ENCODE results near the gene BIN2. TPM values are rescaled to one million over a fixed set of nuclear protein-coding genes. Genes with fewer than 3 reads are reported as not detected.
A peak's percentile ranks its signal among the peaks of the same experiment; 100 is the strongest.

The BIN2 gene
- total RNA-seq = 1 to 10 TPM in 2 of 4 donors, under 1 TPM in 2; 0.68 to 1.9 (median 1.3) TPM

DNA sequence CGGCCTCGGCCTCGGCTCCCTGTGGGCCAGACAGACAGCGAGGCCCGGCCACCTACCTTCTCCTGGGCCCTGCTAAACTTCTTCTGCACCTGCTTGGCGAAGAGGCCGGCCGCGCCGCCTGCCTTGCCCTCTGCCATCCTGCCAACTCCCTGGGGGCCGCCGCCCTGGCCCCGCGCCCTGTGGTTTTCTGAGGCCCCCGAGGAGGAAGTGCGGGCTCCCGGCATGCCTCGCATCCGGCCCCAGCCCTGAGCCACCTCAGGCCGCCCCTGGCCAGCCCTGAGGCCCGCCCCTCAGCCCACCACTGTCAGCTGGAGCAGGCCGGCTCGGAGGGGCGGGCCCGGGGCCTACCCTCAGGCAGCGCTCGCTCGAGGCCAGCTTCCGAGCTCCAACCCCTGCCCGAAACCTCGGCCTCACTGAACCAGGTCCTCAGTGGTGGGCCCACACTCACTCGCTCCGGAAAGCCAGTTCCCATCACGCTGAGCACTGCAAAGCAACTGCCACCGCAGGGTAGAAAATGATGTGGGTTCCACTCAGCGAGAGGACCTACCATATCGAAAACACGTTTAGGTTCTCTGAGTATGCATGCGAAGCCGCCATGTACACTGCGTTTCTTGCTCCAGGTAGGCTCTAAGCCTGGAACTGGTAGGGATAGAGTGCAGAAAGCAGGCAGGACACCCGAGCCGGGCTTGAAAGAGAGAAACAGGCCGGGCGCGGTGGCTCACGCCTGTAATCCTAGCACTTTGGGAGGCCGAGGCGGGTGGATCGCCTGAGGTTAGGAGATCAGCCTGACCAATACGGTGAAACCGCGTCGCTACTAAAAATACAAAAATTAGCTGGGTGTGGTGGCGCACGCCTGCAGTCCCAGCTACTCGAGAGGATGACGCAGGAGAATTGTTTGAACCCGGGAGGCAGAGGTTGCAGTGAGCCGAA, at the start of gene BIN2:
Gene BIN2, minus strand, starts transcription at position 209 of the 930 bp plus-strand sequence. Its CDS starts 72 bp downstream, at position 137.
- DNase-seq (ENCODE audit: low spot score in 2 of 2) = peak; percentile 70 to 81
- WGBS = 93% methylated on average over 31 of the region's 60 CpGs
- H3K4me3 ChIP-seq = peak within 1 kb of the TSS; percentile 22

DNA sequence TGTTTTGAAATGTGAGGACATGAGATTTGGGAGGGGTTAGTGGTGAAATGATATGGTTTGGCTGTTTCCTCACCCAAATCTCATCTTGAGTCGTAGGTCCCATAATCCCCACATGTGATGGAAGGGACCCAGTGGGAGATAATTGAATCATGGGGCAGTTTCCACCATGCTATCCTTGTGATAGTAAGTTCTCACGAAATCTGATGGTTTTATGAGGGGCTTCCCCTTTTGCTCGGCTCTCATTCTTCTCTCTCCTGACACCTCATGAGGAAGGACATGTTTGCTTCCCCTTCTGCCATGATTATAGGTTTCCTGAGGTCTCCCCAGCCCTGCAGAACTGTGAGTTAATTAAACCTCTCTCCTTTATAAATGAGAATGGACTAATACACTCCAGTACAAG, 49.2 kb upstream of the BIN2 start:
- 82% methylated on average over 3 of the region's 3 CpGs for WGBS
- no peak for DNase-seq (ENCODE audit: low spot score in 2 of 2)
- Histone ChIP-seq H3K27me3 (no peaks in the 10 kb centered on the region), H3K4me1 (peaks cover 14% of the 10 kb centered on the region), H3K9me3 (no peaks in the 10 kb centered on the region), H3K36me3 (no peaks in the 10 kb centered on the region), H3K27ac (no peak overlapping the region), H3K4me3 (no peak overlapping the region)
- TF ChIP-seq, protein P1, sequence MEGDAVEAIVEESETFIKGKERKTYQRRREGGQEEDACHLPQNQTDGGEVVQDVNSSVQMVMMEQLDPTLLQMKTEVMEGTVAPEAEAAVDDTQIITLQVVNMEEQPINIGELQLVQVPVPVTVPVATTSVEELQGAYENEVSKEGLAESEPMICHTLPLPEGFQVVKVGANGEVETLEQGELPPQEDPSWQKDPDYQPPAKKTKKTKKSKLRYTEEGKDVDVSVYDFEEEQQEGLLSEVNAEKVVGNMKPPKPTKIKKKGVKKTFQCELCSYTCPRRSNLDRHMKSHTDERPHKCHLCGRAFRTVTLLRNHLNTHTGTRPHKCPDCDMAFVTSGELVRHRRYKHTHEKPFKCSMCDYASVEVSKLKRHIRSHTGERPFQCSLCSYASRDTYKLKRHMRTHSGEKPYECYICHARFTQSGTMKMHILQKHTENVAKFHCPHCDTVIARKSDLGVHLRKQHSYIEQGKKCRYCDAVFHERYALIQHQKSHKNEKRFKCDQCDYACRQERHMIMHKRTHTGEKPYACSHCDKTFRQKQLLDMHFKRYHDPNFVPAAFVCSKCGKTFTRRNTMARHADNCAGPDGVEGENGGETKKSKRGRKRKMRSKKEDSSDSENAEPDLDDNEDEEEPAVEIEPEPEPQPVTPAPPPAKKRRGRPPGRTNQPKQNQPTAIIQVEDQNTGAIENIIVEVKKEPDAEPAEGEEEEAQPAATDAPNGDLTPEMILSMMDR (IDR thresholded peaks at IDR 0.05) = no peak
- no peak for TF ChIP-seq EP300 (IDR thresholded peaks at IDR 0.05)
- TF ChIP-seq POLR2AphosphoS5 (IDR thresholded peaks at IDR 0.05) = no peak
- no peak for TF ChIP-seq POLR2A (IDR thresholded peaks at IDR 0.05)

More for the DNA sequence above, at the start of gene BIN2:
- Histone ChIP-seq H3K27me3 (no peaks in the 10 kb centered on the region), H3K4me1 (peaks cover 30% of the 10 kb centered on the region), H3K27ac (peak within 1 kb of the TSS; percentile 62), H3K9me3 (no peaks in the 10 kb centered on the region), H3K36me3 (no peaks in the 10 kb centered on the region)
- peak in 1 of 2 donors; percentile 12 for TF ChIP-seq POLR2A (IDR thresholded peaks at IDR 0.05)
- TF ChIP-seq, protein P1 (IDR thresholded peaks at IDR 0.05) = no peak

DNA sequence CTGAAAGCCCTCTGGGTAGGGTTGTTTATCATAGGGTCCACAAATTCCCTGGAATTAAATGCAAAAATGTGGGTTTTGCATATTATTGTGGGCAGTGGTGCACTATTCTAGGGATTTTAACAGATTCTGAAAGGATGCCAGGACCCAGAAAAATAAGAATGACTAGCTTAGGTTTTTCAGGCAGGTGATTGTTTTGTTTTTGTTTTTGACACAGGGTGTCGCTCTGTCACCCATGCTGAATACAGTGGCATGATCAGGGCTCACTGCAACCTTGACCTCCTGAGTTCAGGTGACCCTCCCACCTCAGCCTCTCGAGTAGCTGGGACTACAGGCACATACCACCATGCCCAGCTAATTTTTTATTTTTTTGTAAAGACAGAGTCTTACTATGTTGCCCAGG, 48.0 kb upstream of the BIN2 start:
- TF ChIP-seq EP300 (IDR thresholded peaks at IDR 0.05) (no peak), POLR2AphosphoS5 (IDR thresholded peaks at IDR 0.05) (no peak)
- 93% methylated on average over 2 of the region's 2 CpGs for WGBS
- H3K36me3 ChIP-seq = no peaks in the 10 kb centered on the region

DNA sequence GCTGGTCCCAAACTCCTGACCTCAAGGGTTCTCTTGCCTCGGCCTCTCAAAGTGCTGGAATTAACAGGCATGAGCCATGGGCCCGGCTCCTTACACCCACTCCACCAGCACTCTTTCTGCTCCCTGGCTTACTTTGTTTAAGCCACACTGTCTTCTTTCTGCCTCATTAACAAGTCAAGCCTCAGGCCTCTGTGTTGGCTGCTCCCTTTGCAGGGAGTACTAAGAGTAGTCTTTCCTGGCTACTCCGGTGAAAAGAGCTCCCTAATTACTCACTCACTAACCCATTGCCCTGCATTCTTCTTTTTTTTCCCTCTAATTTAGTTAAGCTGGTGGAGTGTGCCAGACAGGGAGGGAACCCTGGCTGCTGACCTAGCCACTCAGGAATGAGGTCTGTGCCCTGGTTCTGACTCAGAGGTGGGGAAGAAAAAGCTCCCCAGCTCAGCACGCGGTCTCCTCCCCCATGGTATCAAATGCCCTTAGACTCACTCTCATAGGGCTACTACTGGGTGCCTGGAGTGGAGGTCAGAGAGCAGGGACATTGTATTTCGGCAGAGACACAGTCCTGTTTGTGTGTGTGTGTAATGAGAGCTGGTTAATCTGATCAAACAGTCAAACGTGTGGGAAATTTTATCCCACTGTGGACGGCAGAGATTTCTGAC, 47.5 kb upstream of the BIN2 start:
- Histone ChIP-seq H3K27me3 (no peaks in the 10 kb centered on the region), H3K36me3 (no peaks in the 10 kb centered on the region), H3K4me1 (peaks cover 14% of the 10 kb centered on the region), H3K27ac (peak overlapping the region; percentile 45), H3K4me3 (no peak overlapping the region), H3K9me3 (no peaks in the 10 kb centered on the region)
- 19% methylated on average over 8 of the region's 8 CpGs for WGBS
- TF ChIP-seq, protein P1 (IDR thresholded peaks at IDR 0.05) = no peak
- TF ChIP-seq POLR2AphosphoS5 (IDR thresholded peaks at IDR 0.05) (peak in 1 of 3 donors; percentile 26), EP300 (IDR thresholded peaks at IDR 0.05) (no peak), POLR2A (IDR thresholded peaks at IDR 0.05) (no peak)
- DNase-seq (ENCODE audit: low spot score in 2 of 2) = no peak

More for the DNA sequence above, 48.0 kb upstream of the BIN2 start:
- Histone ChIP-seq H3K4me3 (no peak overlapping the region), H3K27me3 (no peaks in the 10 kb centered on the region), H3K27ac (peak overlapping the region; percentile 45), H3K4me1 (peaks cover 14% of the 10 kb centered on the region), H3K9me3 (no peaks in the 10 kb centered on the region)
- no peak for DNase-seq (ENCODE audit: low spot score in 2 of 2)

DNA sequence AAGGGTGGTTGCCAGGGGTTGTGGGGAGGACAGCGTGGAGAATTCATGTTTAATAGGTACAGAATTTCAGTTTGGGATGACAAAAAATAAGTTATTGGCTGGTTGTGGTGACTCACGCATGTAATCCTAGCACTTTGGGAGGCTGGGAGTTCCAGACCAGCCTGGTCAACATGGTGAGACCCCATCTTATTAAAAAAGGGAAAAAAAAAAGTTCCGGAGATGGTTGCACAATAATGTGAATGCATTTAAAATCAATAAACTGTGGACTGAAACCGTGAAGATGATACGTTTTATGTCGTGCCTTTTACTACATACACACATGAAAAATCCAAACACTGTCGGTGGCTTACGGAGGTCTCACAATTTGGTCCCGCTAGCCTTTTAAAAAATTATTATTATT, 46.7 kb upstream of the BIN2 start:
- H3K27me3 ChIP-seq = no peaks in the 10 kb centered on the region
- TF ChIP-seq EP300 (IDR thresholded peaks at IDR 0.05) = no peak
- TF ChIP-seq POLR2AphosphoS5 (IDR thresholded peaks at IDR 0.05) = no peak
- TF ChIP-seq POLR2A (IDR thresholded peaks at IDR 0.05) = no peak
- TF ChIP-seq, protein P1 (IDR thresholded peaks at IDR 0.05) = no peak
- no peaks in the 10 kb centered on the region for H3K9me3 ChIP-seq
- no peak overlapping the region for H3K27ac ChIP-seq
- no peak overlapping the region for H3K4me3 ChIP-seq
- WGBS = 88% methylated on average over 9 of the region's 9 CpGs
- H3K36me3 ChIP-seq = no peaks in the 10 kb centered on the region
- DNase-seq (ENCODE audit: low spot score in 2 of 2) = no peak
- peaks cover 14% of the 10 kb centered on the region for H3K4me1 ChIP-seq
